ENCODE data around the gene TAF3. TPM values are rescaled to one million over a fixed set of nuclear protein-coding genes. Genes with fewer than 3 reads are reported as not detected.

The TAF3 gene
- total and polyA plus RNA-seq, 2 experiments from 2014 or later: 3.9 to 7.7 TPM

DNA sequence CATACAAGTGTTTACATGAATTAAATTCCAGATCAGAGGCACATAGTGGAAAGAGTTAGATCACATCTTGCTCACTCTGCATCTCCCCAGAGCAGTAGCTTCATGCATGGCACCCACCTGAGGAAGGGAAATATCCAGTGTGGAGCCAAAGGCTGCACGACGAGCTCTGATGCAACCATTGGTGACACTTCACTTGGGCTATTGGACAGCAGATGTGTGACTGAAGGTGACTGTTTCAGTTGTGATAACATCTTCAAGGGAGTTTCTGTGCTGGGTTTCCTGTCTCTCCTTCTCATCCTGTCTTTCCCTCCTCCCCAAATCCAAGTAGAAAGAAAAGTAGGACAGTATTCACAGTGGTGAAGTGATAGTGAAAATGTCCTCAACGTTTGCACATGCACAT, 115.0 kb downstream of the TAF3 start:
- Histone ChIP-seq H3K9me3 (ENCODE audit: low read depth) (no peaks in the 10 kb centered on the region), H3K27ac (no peak overlapping the region), H3K36me3 (no peaks in the 10 kb centered on the region), H3K27me3 (no peaks in the 10 kb centered on the region), H3K4me1 (ENCODE audit: low read depth) (peaks cover 8% of the 10 kb centered on the region), H3K4me3 (no peak overlapping the region)
- no peak for TF ChIP-seq CTCF (IDR thresholded peaks at IDR 0.05; ENCODE audit: low read depth, low read length)
- DNase-seq (ENCODE audit: low read depth in 1 of 2, low spot score in 1 of 2): no peak

GRCh38 chr10:7933757-7934156, 115.5 kb downstream of the TAF3 start:
- no peaks in the 10 kb centered on the region for H3K27me3 ChIP-seq
- no peaks in the 10 kb centered on the region for H3K36me3 ChIP-seq
- no peak overlapping the region for H3K4me3 ChIP-seq
- DNase-seq (ENCODE audit: low read depth in 1 of 2, low spot score in 1 of 2): no peak
- TF ChIP-seq CTCF (IDR thresholded peaks at IDR 0.05; ENCODE audit: low read depth, low read length): no peak
- no peaks in the 10 kb centered on the region for H3K9me3 ChIP-seq (ENCODE audit: low read depth)
- H3K4me1 ChIP-seq (ENCODE audit: low read depth): peaks cover 3% of the 10 kb centered on the region
- no peak overlapping the region for H3K27ac ChIP-seq

- no peak for DNase-seq (ENCODE audit: low read depth in 1 of 2, low spot score in 1 of 2)
- H3K9me3 ChIP-seq (ENCODE audit: low read depth): no peaks in the 10 kb centered on the region
- no peaks in the 10 kb centered on the region for H3K27me3 ChIP-seq
- H3K4me3 ChIP-seq: no peak overlapping the region
- no peak overlapping the region for H3K27ac ChIP-seq
- H3K4me1 ChIP-seq (ENCODE audit: low read depth): no peaks in the 10 kb centered on the region
- no peak for TF ChIP-seq CTCF (IDR thresholded peaks at IDR 0.05; ENCODE audit: low read depth, low read length)
- no peaks in the 10 kb centered on the region for H3K36me3 ChIP-seq
Measured at GRCh38 chr10:7937315-7937945, 119.1 kb downstream of the TAF3 start.

GRCh38 chr10:7941576-7941975, 123.3 kb downstream of the TAF3 start:
- H3K27ac ChIP-seq: no peak overlapping the region
- H3K4me3 ChIP-seq: no peak overlapping the region
- no peaks in the 10 kb centered on the region for H3K4me1 ChIP-seq (ENCODE audit: low read depth)
- no peak for DNase-seq (ENCODE audit: low read depth in 1 of 2, low spot score in 1 of 2)
- H3K9me3 ChIP-seq (ENCODE audit: low read depth): no peaks in the 10 kb centered on the region
- H3K36me3 ChIP-seq: no peaks in the 10 kb centered on the region
- TF ChIP-seq CTCF (IDR thresholded peaks at IDR 0.05; ENCODE audit: low read depth, low read length): no peak
- H3K27me3 ChIP-seq: no peaks in the 10 kb centered on the region

- no peak overlapping the region for H3K4me3 ChIP-seq
- H3K9me3 ChIP-seq (ENCODE audit: low read depth): no peaks in the 10 kb centered on the region
- no peaks in the 10 kb centered on the region for H3K36me3 ChIP-seq
- H3K27ac ChIP-seq: no peak overlapping the region
- H3K4me1 ChIP-seq (ENCODE audit: low read depth): no peaks in the 10 kb centered on the region
- no peak for TF ChIP-seq CTCF (IDR thresholded peaks at IDR 0.05; ENCODE audit: low read depth, low read length)
- DNase-seq (ENCODE audit: low read depth in 1 of 2, low spot score in 1 of 2): no peak
- H3K27me3 ChIP-seq: no peaks in the 10 kb centered on the region
Measured at GRCh38 chr10:7942316-7942715, 124.0 kb downstream of the TAF3 start.

Measured in cardiac muscle cell (in vitro differentiated cells and primary cell).